GM21526 (cell line): ENCODE data around the gene YY1.
"Not testable (repeated sequence)": the region's sequence is repeated elsewhere in the genome, so short reads cannot be mapped to it uniquely, and the experiment has no call there.

Experiments used
- ATAC-seq: cut with Tn5 transposase; IDR thresholded peaks from one replicate; pipeline ENCODE4 v1.9.1; 2021; ENCODE audit warnings: moderate library complexity; ENCODE audit not compliant: unreplicated experiment, low FRiP score

The YY1 gene

GRCh38 chr14:100213587-100213955, 25.4 kb upstream of the YY1 start:
- no peak for ATAC-seq

- ATAC-seq, result peak; percentile 93
Observed at GRCh38 chr14:100213956-100214769, 24.8 kb upstream of the YY1 start.

GRCh38 chr14:100214770-100215083, 24.2 kb upstream of the YY1 start:
- no peak for ATAC-seq

- no peak for ATAC-seq
Observed at GRCh38 chr14:100215330-100215885, 23.5 kb upstream of the YY1 start.

GRCh38 chr14:100219126-100219785, 19.7 kb upstream of the YY1 start:
- no peak for ATAC-seq

- ATAC-seq, result peak; percentile 92
Observed at GRCh38 chr14:100221533-100222223, 17.3 kb upstream of the YY1 start.

GRCh38 chr14:100222224-100223093, 16.5 kb upstream of the YY1 start:
- no peak for ATAC-seq

GRCh38 chr14:100223332-100224201, 15.4 kb upstream of the YY1 start:
- ATAC-seq, result no peak

- no peak for ATAC-seq
Observed at GRCh38 chr14:100224229-100224866, 14.6 kb upstream of the YY1 start.

- ATAC-seq, result no peak
Observed at GRCh38 chr14:100225169-100225568, 13.8 kb upstream of the YY1 start.

GRCh38 chr14:100230361-100230760, 8.6 kb upstream of the YY1 start:
- ATAC-seq, result no peak

- no peak for ATAC-seq
Observed at GRCh38 chr14:100234511-100234910, 4.4 kb upstream of the YY1 start.

- not testable (repeated sequence) for ATAC-seq
Observed at GRCh38 chr14:100236271-100236818, 2.6 kb upstream of the YY1 start.

- ATAC-seq, result no peak
Observed at GRCh38 chr14:100236881-100237280, 2.1 kb upstream of the YY1 start.

GRCh38 chr14:100237735-100238418, 1.1 kb upstream of the YY1 start:
- ATAC-seq, result peak; percentile 17

GRCh38 chr14:100239211-100239839, 381 bp downstream of the YY1 start:
- no peak for ATAC-seq

GRCh38 chr14:100239840-100240667, 1.1 kb downstream of the YY1 start:
- ATAC-seq, result peak; percentile 34
